ENCODE results near the gene CD22. TPM values are rescaled to one million over a fixed set of nuclear protein-coding genes. Genes with fewer than 3 reads are reported as not detected.

Gene CD22
- total and polyA plus RNA-seq, 2 of the 13 experiments (the other 11 are each of a cell fraction or from before 2014, with no cell fraction given), result 0.71 to 1.7 TPM

GRCh38 chr19:35352448-35353304 lies 23.7 kb downstream of the CD22 start (continued):
- TF ChIP-seq SNRNP70 (IDR thresholded peaks at IDR 0.05; ENCODE audit: low read depth, low read length) (no peak), ZNF232 (CRISPR knock-in tag; IDR thresholded peaks at IDR 0.05; ENCODE audit: borderline replicate concordance) (no peak), ZBTB39 (CRISPR knock-in tag; IDR thresholded peaks at IDR 0.05) (no peak), ZNF121 (CRISPR knock-in tag; IDR thresholded peaks at IDR 0.05) (no peak), IRF2 (CRISPR knock-in tag; IDR thresholded peaks at IDR 0.05) (no peak), AFF4 (CRISPR knock-in tag; IDR thresholded peaks at IDR 0.05) (no peak), POLR2AphosphoS2 (IDR thresholded peaks at IDR 0.05; ENCODE audit: low read depth, low read length) (no peak), RFXAP (CRISPR knock-in tag; IDR thresholded peaks at IDR 0.05; ENCODE audit: borderline replicate concordance) (no peak; the same call in 1 of the 2 replicates), ZNF17 (CRISPR knock-in tag; IDR thresholded peaks at IDR 0.05) (no peak), CENPX (CRISPR knock-in tag; IDR thresholded peaks at IDR 0.05) (no peak), PPARG (CRISPR knock-in tag; conservative IDR thresholded peaks at IDR 0.05) (no peak), THRA (CRISPR knock-in tag; IDR thresholded peaks at IDR 0.05; ENCODE audit: borderline replicate concordance) (no peak), CEBPZ (IDR thresholded peaks at IDR 0.05; ENCODE audit: low read length) (no peak), HMG20B (CRISPR knock-in tag; conservative IDR thresholded peaks at IDR 0.05) (no peak), DBP (CRISPR knock-in tag; IDR thresholded peaks at IDR 0.05; ENCODE audit: not compliant biosample characterization) (no peak), ZNF24 (IDR thresholded peaks at IDR 0.05) (no peak)

Data from HepG2 (cell line).